NCI-H146 (cell line): ENCODE results near the gene DSCAML1.
"Not testable (repeated sequence)": the region's sequence is repeated elsewhere in the genome, so short reads cannot be mapped to it uniquely, and the experiment has no call there.

Experiments
- DNase-seq: peaks from one replicate; lab custom pipeline; 2025; lab: John Stamatoyannopoulos, UW

The DSCAML1 gene

GRCh38 chr11:117819096-117820040 lies 22.4 kb upstream of the DSCAML1 start:
- peak; percentile 62 for DNase-seq

DNA sequence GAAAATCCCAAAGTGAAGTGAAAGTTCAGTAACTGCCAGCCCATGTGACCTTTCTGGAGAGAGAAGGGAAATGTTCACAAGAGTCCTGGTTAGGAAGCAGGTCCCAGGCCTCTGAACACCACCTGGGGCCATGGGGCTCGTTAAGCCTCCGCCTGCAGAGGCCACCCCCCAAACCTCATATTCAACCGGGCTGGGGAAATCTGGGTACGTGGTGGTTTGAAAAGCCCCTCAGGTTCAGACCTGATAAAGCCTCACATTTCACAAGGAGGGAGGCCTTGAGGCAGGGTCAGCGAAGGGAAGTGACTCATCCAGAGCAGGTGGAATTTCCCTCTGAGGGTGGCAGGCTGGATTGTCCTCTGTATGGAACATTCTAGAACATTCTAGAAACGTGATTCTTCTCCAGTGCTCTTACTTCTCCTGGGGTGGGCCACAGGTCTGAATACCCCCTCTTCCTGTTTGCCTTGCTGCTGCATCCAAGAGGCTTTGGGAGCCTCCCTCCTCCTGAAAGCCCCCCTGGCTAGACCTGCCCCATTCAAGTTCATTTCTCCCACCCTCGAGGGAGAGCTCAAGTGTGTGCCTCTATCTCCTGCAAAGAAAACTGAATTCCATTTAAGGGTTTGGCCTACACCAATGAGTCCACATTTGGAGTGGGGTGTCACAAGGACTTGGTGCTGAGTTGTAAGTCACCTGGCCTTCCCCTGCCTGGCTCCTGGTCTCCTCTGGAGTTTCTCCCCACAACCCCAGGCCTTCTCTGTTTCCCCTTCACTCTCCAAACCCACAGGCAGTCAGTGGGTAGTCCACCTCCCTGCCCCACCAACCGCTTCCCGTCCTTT lies 21.2 kb upstream of the DSCAML1 start:
- no peak for DNase-seq

- peak; percentile 67 for DNase-seq
These were observed 20.5 kb upstream of the DSCAML1 start for GRCh38 chr11:117817368-117818040.

- DNase-seq = no peak
These were observed 19.9 kb upstream of the DSCAML1 start for GRCh38 chr11:117816846-117817367.

GRCh38 chr11:117816151-117816741 lies 19.2 kb upstream of the DSCAML1 start:
- DNase-seq = peak; percentile 75

DNA sequence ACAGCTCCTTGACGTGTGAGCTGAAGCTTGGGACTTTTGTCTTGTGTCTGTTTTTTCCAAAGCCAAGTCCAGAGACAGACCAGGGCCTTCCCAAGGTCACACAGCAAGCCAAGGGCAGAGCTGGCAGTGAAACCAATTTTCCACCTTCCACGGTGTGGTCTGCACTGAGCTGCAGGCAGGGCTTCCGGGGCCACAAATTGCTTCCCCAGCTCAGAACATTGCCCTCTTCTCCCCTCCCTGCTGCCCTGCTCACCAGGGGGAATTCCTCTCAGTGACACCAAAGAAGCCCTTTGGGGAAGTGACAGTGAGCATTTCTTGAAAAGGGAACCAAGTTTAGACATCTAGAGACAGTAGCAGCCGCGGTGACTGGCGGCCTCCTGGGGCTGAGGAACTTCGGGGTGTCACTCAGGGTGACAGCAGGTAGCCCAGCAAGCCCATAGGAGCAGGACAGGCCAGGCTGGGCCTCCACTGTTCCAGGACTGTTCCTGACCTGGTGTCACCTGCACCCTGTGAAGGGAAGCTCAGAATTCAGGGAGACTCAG lies 18.3 kb upstream of the DSCAML1 start:
- DNase-seq = no peak

DNA sequence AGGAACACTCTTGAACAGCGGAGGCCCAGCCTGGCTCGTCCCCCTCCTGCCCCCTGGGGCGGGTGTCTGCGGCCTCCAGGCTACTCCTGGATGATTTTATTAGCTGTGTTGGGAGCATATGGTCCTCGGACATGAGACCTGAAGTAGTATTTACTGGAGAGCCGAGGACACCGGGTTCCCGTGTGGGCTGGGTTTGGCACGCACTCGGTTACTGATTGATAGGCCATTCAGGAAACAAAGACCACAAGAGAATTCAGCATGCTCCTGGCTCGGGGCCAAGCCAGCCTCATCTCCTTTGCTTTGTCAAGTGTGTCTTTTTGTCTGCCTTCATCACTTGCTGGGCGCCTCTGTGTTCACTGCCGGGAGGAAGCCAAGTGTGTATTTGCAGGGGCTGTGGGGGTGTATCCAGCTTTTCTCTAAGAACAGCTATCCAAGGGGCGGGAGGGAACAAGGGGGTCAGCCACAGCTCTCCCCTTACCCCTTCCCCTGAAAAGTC lies 17.8 kb upstream of the DSCAML1 start:
- peak; percentile 98 for DNase-seq

GRCh38 chr11:117814204-117814765 lies 17.3 kb upstream of the DSCAML1 start:
- DNase-seq = no peak

DNA sequence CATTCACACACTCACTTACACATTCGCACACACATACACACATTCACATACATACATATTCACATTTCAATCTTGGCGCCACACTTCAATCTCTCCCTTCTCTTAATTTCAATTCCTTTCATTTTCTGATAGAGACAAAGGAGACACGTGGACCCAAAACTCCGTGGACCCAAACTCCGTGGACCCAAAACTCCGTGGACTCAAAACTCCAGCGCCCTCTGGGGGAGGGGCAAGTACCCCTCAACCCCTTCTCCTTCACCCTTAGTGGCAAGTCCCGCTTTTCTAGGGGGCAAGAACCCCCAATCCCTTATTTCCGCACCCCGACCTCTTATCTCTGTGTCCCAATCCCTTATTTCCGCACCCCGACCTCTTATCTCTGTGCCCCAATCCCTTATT lies 13.0 kb upstream of the DSCAML1 start:
- not testable (repeated sequence) for DNase-seq

- peak; percentile 84 for DNase-seq
These were observed 12.4 kb upstream of the DSCAML1 start for GRCh38 chr11:117809236-117810055.

DNA sequence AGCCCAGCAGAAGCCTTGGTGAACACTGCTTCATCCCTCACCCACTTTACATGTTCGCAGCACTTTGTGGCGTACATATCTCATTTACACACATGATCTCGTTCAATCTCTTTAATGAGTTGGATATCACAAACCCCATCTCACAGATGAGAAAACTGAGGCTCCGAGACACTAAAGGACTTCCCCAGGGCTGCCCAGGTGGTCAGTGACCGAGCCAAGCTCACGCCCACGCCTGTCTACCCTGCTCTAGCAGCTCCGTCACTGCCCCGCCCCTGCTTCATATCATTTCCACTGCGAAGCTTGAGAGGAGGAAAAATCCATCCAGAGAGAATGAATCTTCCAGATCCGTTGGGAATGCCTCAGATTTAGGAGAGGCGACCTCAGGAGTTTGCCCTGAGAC lies 11.8 kb upstream of the DSCAML1 start:
- no peak for DNase-seq

DNA sequence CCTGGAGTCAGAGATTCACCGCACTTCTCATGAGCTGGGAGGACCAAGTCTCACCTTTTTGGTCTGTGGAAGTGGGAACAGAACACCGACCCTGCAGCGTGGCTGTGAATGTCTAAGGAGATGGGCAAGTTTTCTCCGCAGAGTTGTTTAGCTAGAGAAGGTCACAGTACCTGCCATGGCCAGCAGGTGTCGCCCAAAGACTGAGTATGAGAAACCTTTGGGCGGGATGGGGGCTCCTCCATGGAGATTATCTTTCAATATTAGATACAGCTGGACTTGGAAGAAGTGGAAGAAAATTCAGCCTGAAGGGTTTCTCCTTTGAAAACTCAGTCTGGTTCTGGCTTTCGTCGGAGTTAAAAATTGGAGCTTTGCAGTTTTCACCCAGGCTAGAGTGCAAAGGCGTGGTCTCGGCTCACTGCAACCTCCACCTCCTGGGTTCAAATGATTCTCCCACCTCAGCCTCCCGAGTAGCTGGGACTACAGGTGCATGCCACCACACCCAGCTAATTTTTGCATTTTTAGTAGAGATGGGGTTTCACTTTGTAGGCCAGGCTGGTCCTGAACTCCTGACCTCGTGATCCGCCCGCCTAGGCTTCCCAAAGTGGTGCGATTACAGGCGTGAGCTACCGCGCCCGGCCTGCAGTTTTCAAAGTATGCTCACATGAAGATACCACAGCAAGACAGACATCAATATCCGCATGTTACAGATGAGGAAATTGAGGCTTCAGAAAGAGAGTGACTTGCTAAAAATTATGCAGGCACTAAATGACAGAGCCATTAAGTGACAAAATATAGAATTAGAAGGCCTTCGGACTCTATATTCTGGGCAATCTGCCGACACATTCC lies 10.7 kb upstream of the DSCAML1 start:
- peak; percentile 72 for DNase-seq

DNA sequence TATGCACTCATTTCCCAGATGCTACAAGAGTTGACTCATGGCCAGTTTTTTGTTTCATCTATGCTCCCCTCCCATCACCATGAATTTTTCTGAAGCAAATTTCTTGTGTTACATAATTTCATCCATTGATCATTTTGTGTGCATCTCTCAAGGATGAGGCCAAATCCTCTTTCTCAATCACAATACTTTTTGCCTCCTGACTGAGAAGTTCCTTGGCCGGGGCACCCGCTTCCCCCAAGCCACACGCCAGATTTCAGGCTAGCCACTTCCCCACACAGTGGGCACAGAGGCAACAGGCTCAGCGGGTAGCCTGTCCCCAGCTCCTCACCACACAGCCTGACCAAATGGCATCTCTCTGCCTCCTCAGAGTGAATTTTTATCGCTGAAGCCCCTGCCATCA lies 9.8 kb upstream of the DSCAML1 start:
- DNase-seq = no peak

- DNase-seq = no peak
These were observed 8.0 kb upstream of the DSCAML1 start for GRCh38 chr11:117805045-117805444.

- no peak for DNase-seq
These were observed 6.9 kb upstream of the DSCAML1 start for GRCh38 chr11:117803896-117804295.

DNA sequence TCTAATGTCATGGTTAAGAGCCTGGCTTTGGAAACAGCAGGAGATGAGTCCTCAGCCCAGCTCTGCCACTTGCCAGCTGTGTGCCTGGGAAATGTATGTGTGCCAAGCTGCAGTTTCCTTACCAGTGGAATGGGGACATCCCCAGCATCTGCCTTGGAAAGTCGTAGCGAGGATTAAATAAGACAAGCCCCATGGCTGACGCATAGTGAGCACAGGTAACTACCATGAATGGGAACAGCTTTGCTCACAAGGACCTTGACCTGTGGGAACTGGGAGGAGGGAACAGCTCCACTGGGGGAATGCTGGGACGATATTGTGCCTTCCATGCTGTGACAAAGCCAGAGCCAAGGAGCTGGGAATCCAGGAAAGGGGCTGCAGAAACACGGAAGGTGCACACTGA lies 2.6 kb upstream of the DSCAML1 start:
- no peak for DNase-seq

- peak; percentile 51 for DNase-seq
These were observed 552 bp downstream of the DSCAML1 start for GRCh38 chr11:117796456-117796871.

GRCh38 chr11:117795638-117796455 lies 1.2 kb downstream of the DSCAML1 start:
- DNase-seq = peak; percentile 86
